Esophagus squamous epithelium (tissue), 5 donors: ENCODE results near the gene MVK. TPM values are rescaled to one million over a fixed set of nuclear protein-coding genes. Genes with fewer than 3 reads are reported as not detected.

Experiments used
- DNase-seq: peaks from one replicate; lab custom pipeline; 2025; lab: John Stamatoyannopoulos, UW
- H3K27ac ChIP-seq, 4 donors: fragments of 200-600 bp; sonication (generic); one replicate each; pipeline ENCODE4 v1.5.1; 2016 to 2019; ENCODE audit warnings: mild to moderate bottlenecking in 1 of 4
- H3K27me3 ChIP-seq, 4 donors: fragments of 200-600 bp; sonication (generic); 1 replicate in 3 of 4; 2 replicates in 1 of 4; pipeline versions ENCODE4 v1.5.1 to v1.6.0; 2017 to 2021; ENCODE audit warnings: antibody characterized with exemption in 1 of 4
- H3K36me3 ChIP-seq, 3 donors: fragments of 200-600 bp; sonication (generic); one replicate each; pipeline ENCODE4 v1.5.1; 2016 to 2019
- H3K4me1 ChIP-seq, 3 donors: fragments of 200-600 bp; sonication (generic); one replicate each; pipeline ENCODE4 v1.5.1; 2017 to 2019
- H3K4me3 ChIP-seq, 4 donors: fragments of 200-600 bp; sonication (generic); 1 replicate in 3 of 4; 2 replicates in 1 of 4; pipeline ENCODE4 v1.5.1; 2016 to 2019; ENCODE audit warnings: mild to moderate bottlenecking in 2 of 4, moderate library complexity in 1 of 4
- H3K9me3 ChIP-seq, 3 donors: fragments of 200-600 bp; sonication (generic); one replicate each; pipeline ENCODE4 v1.5.1; 2016 to 2019
- POLR2A ChIP-seq, 4 donors: fragments of 450-650 bp; IDR thresholded peaks; one replicate each; pipeline ENCODE4 v1.6.1; 2017; ENCODE audit warnings: antibody characterized with exemption in 4 of 4, mild to moderate bottlenecking in 4 of 4, moderate library complexity in 3 of 4
- WGBS, 2 donors: methylation state at CpG; one replicate each; pipeline ENCODE4 v1.1.5; 2018; 5-methylcytosine and 5-hydroxymethylcytosine counted together
- intact Hi-C: fragments of 100-400 bp; cut with DNase I; formaldehyde crosslinking; loops from one replicate; pipeline ENCODE4 v1.15.0; 2022
- total RNA-seq, 4 donors: library from RNA; depleted of rRNA; stranded (reverse); fragments of >200 nt; gene quantifications; one replicate each; pipeline ENCODE4 v1.1.0, GENCODE V29; 2016
- TF ChIP-seq, protein P1 (sequence below), 6 experiments: fragments of 450-650 bp in 4 of 6; fragments of 200-600 bp in 2 of 6; sonication (generic) in 2 of 6; IDR thresholded peaks; one replicate each; pipeline ENCODE4 v1.5.1; 2016 to 2019; ENCODE audit warnings: antibody characterized with exemption in 6 of 6, mild to moderate bottlenecking in 4 of 6, moderate library complexity in 4 of 6
- donor health status: DM: yes; HTN: yes; CAD: no.

The MVK gene
- total RNA-seq, 4 donors from 2014 or later = 38.9 to 62.6 (median 46.4) TPM

DNA sequence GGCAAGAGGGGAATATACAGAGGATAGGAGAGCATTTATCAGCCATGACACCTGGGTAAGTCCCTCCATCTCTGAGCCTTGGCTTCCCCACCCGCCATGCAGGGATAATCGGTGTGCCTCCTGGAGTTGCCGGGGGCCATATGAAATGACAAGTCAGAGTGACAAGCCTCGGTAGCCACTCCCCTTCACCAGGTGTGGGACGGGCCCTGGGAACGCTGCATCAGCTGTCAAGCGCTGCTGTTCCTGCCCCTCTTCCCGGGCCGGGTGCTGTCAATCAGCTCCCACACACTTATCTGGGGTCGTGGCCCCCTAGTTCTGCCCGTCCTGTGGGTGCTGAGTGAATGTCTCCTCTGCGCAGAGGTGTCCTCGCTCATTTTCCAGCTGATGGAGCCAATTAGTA is 57.2 kb downstream of the MVK start:
- Histone ChIP-seq H3K4me1 (no peaks in the 10 kb centered on the region), H3K9me3 (no peaks in the 10 kb centered on the region), H3K36me3 (no peaks in the 10 kb centered on the region), H3K27me3 (peaks cover 0 to 71% (median 0%) of the 10 kb centered on the region in 4 donors), H3K4me3 (no peak overlapping the region), H3K27ac (no peak overlapping the region)
- no peak for DNase-seq
- intact Hi-C loops = no loop called here
- WGBS, 2 donors = 20 to 32% methylated on average over 2 to 13 of the region's 13 CpGs
- no peak for TF ChIP-seq POLR2A (IDR thresholded peaks at IDR 0.05)
- TF ChIP-seq, protein P1, sequence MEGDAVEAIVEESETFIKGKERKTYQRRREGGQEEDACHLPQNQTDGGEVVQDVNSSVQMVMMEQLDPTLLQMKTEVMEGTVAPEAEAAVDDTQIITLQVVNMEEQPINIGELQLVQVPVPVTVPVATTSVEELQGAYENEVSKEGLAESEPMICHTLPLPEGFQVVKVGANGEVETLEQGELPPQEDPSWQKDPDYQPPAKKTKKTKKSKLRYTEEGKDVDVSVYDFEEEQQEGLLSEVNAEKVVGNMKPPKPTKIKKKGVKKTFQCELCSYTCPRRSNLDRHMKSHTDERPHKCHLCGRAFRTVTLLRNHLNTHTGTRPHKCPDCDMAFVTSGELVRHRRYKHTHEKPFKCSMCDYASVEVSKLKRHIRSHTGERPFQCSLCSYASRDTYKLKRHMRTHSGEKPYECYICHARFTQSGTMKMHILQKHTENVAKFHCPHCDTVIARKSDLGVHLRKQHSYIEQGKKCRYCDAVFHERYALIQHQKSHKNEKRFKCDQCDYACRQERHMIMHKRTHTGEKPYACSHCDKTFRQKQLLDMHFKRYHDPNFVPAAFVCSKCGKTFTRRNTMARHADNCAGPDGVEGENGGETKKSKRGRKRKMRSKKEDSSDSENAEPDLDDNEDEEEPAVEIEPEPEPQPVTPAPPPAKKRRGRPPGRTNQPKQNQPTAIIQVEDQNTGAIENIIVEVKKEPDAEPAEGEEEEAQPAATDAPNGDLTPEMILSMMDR (IDR thresholded peaks at IDR 0.05) = no peak

DNA sequence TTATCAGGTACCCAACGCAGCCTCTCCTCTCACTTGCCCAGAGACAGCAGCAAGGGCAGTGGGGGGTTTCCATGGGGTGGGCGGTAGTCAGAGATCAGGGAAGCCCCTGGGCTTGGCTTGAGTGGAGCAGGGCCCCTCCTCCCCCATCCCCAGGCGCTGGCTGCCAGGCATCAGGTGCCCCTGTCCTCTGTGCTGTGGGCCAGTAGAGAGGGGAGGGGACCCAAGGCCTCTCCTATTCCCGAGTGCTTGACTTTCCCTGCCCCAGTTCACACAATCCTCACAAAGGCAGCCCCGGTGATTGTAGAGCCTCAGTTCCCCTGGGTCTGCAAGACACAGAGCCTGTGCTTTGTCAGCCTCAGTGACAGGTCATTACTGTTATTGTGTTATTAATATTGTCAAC is 57.7 kb downstream of the MVK start:
- Histone ChIP-seq H3K4me3 (no peak overlapping the region), H3K27me3 (peaks cover 0 to 67% (median 0%) of the 10 kb centered on the region in 4 donors), H3K36me3 (no peaks in the 10 kb centered on the region), H3K27ac (no peak overlapping the region), H3K9me3 (no peaks in the 10 kb centered on the region), H3K4me1 (no peaks in the 10 kb centered on the region)
- WGBS, 2 donors = 45 to 57% methylated on average over 2 to 5 of the region's 5 CpGs
- DNase-seq = no peak
- intact Hi-C loops = no loop called here
- TF ChIP-seq, protein P1 (IDR thresholded peaks at IDR 0.05) = no peak
- no peak for TF ChIP-seq POLR2A (IDR thresholded peaks at IDR 0.05)

- H3K9me3 ChIP-seq = no peaks in the 10 kb centered on the region
- H3K36me3 ChIP-seq = no peaks in the 10 kb centered on the region
- intact Hi-C loops = no loop called here
- H3K4me1 ChIP-seq = no peaks in the 10 kb centered on the region
- 75 to 89% methylated on average over 1 to 3 of the region's 3 CpGs for WGBS, 2 donors
- no peak overlapping the region for H3K27ac ChIP-seq
- no peak for DNase-seq
- TF ChIP-seq, protein P1 (IDR thresholded peaks at IDR 0.05) = no peak
- TF ChIP-seq POLR2A (IDR thresholded peaks at IDR 0.05) = no peak
- H3K4me3 ChIP-seq = no peak overlapping the region
- peaks cover 0 to 62% (median 0%) of the 10 kb centered on the region in 4 donors for H3K27me3 ChIP-seq
Measured at GRCh38 chr12:109631751-109632150, 58.2 kb downstream of the MVK start.

- no peaks in the 10 kb centered on the region for H3K4me1 ChIP-seq
- H3K4me3 ChIP-seq = no peak overlapping the region
- TF ChIP-seq, protein P1 (IDR thresholded peaks at IDR 0.05) = no peak
- TF ChIP-seq POLR2A (IDR thresholded peaks at IDR 0.05) = no peak
- intact Hi-C loops = no loop called here
- peaks cover 0 to 61% (median 0%) of the 10 kb centered on the region in 4 donors for H3K27me3 ChIP-seq
- H3K9me3 ChIP-seq = no peaks in the 10 kb centered on the region
- H3K36me3 ChIP-seq = no peaks in the 10 kb centered on the region
- 81 to 90% methylated on average over 2 to 7 of the region's 8 CpGs for WGBS, 2 donors
- no peak for DNase-seq
- no peak overlapping the region for H3K27ac ChIP-seq
Measured at GRCh38 chr12:109632342-109632741, 58.7 kb downstream of the MVK start.

DNA sequence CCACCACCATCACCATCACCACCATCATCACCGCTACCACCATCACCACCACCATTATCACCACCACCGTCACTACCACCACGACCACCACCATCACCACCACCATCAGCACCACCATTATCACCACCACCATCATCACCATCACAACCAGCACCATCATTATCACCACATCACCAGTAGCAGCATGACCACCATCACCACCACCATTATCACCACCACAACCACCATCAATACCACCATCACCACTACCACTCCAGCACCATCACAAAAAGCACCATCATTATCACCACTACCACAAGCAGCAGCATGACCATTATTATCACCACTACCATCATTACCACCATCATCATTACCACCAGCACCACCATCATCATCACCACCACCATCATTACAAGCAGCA is 62.1 kb downstream of the MVK start:
- intact Hi-C loops = no loop called here
- WGBS, 2 donors = 85 to 86% methylated on average over 3 of the region's 3 CpGs
- H3K27me3 ChIP-seq = peaks cover 0 to 44% (median 0%) of the 10 kb centered on the region in 4 donors
- H3K27ac ChIP-seq = no peak overlapping the region
- no peaks in the 10 kb centered on the region for H3K36me3 ChIP-seq
- H3K9me3 ChIP-seq = no peaks in the 10 kb centered on the region
- no peak for TF ChIP-seq POLR2A (IDR thresholded peaks at IDR 0.05)
- TF ChIP-seq, protein P1 (IDR thresholded peaks at IDR 0.05) = no peak
- no peaks in the 10 kb centered on the region for H3K4me1 ChIP-seq
- DNase-seq = no peak
- H3K4me3 ChIP-seq = no peak overlapping the region
